Stimulated activated CD8-positive, alpha-beta memory T cell treated with anti-CD3 and anti-CD28 coated beads, Interleukin-12 subunit alpha, Interleukin-12 subunit beta, amount 100 ng/mL, for 24 hours (primary cell): ENCODE data around the gene R3HDM1.
A peak's percentile ranks its signal among the peaks of the same experiment; 100 is the strongest.
"Not testable (repeated sequence)": the region's sequence is repeated elsewhere in the genome, so short reads cannot be mapped to it uniquely, and the experiment has no call there.

Source experiments
- DNase-seq: peaks from one replicate; pipeline ENCODE4 v3.0.0-alpha.2; 2020; ENCODE audit errors: extremely low read depth

The R3HDM1 gene

DNA sequence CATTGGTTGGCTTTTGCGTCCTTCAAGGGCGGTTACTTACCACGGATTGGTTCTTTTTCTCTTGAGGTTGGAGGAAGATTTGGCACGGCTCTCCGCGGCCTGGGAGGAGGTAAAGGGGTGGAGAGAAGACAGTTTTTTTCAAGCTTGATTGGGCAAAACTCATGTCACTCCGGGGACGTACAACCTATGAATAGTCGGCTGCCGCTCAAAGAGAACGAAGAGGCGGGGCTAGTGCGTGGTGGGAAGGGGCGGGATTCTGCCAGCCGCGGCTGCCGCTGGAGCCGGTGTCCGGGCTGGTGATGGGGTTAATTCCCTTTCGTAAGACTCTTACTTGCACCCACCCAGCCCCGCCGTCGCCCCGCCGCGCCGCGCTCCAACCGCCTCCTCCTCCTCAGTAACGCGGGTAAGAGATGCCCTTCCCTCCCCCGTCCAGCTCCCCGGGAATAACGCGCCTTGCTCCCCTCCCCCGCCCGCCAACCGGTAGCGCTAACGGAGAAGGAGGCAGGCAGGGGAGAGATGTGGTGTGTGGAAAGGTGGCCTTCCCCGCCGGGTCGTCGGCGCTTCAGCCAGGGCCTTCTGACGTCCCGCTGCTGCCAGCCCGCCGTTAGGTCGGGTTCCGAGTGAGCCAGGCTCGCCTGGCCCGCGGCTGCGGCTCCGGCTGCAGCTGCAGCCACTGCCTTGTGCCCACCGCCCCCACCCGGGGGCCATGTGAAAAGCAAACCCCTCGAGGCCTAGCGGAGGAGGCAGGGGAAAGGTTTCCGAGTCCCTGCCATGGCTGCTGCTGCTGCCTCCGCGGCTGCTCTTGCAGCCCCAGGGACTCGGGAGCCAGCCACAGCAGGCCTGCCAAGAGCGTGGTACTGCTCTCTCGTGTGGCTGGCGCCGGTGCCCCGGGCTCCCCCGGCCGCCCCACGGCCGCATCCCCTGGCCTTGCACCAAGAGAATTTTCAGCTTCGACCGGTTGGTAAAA is at the start of gene R3HDM1:
Gene R3HDM1, plus strand, starts transcription at position 254 of the 967 bp plus-strand sequence. CDS start 73,362 bp downstream, outside the sequence.
- peak; percentile 81 for DNase-seq

- DNase-seq = no peak
Measured at GRCh38 chr2:135485441-135485840, 45.8 kb upstream of the R3HDM1 start.

DNA sequence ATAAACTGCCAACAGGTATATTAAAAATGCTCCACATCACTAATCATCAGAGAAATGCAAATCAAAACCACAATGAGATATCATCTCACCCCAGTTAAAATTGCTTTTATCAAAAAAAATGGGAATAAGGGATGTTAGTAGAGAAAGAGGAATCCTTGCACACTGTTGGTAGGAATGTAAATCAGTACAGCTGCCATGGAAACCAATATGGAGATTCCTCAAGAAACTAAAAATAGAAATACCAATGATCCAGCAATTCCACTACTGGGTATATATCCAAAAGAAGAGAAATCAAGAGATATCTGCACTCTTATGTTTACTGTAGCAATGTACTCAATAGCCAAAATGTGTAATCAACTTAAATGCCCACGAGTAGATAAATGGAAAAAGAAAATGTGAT is 40.9 kb upstream of the R3HDM1 start:
- no peak for DNase-seq

GRCh38 chr2:135494503-135494902 is 36.8 kb upstream of the R3HDM1 start:
- DNase-seq = no peak

DNA sequence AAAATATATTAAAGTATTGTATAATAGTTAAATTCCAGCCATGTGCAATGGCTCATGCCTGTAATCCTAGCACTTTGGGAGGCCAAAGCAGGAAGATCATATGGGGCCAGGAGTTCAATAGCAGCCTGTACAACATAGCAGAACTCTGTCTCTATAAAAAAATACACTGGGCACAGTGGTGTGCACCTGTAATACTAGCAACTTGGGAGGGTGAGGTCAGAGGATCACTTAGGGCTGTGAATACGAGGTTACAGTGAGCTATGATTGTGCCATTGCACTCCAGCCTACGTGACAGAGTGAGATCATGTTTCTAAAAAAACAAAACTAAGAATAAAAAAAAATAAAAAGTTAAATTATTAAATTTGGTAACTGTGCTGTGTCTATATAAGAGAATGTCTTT is 36.4 kb upstream of the R3HDM1 start:
- no peak for DNase-seq

GRCh38 chr2:135498588-135498987 is 32.7 kb upstream of the R3HDM1 start:
- not testable (repeated sequence) for DNase-seq

- no peak for DNase-seq
Measured at GRCh38 chr2:135504811-135505210, 26.5 kb upstream of the R3HDM1 start.

GRCh38 chr2:135510577-135510976 is 20.7 kb upstream of the R3HDM1 start:
- no peak for DNase-seq

- DNase-seq = no peak
Measured at GRCh38 chr2:135512099-135512498, 19.2 kb upstream of the R3HDM1 start.

DNA sequence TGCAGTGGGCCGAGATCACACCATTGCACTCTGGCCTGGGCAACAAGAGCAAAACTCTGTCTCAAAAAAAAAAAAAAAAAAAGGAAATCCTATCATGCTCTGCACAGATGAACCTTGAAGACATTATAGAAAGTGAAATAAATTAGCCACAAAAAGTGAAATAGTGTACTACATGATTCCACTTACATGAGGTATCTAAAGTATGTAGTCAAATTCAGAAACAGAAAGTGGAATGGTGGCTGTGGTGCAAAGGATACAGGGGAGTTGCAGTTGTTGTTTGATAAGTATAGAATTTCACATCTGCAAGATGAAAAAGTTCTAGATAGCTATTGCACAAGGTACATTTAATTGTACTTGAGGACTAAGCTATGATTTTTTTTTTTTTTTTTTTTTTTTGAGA is 5.5 kb upstream of the R3HDM1 start:
- no peak for DNase-seq

DNA sequence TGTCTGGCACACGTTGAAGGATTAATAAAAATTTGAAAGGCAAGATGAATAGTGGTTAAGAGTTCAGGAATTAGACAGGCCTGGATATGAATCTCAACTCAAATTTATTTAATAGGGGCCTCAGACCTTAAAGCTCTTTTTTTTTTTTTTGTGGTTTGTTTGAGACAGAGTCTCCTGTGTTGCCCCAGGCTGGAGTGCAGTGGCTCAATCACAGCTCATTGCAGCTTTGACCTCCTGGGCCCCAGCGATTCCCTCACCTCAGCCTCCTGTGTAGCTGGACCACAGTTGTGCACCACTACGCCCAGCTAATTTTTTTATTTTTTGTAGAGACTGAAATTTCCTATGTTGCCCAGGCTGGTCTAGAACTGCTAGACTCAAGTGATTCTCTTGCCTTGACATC is 3.3 kb upstream of the R3HDM1 start:
- DNase-seq = no peak

GRCh38 chr2:135530313-135531230 is 712 bp upstream of the R3HDM1 start, which contains the start of gene ZRANB3:
ZRANB3 (minus strand) TSS chr2:135531218.
- DNase-seq = peak; percentile 85

GRCh38 chr2:135532581-135532980 is 1.3 kb downstream of the R3HDM1 start:
- no peak for DNase-seq

GRCh38 chr2:135533545-135533944 is 2.3 kb downstream of the R3HDM1 start:
- not testable (repeated sequence) for DNase-seq

- DNase-seq = no peak
Measured at GRCh38 chr2:135546436-135546835, 15.2 kb downstream of the R3HDM1 start.

DNA sequence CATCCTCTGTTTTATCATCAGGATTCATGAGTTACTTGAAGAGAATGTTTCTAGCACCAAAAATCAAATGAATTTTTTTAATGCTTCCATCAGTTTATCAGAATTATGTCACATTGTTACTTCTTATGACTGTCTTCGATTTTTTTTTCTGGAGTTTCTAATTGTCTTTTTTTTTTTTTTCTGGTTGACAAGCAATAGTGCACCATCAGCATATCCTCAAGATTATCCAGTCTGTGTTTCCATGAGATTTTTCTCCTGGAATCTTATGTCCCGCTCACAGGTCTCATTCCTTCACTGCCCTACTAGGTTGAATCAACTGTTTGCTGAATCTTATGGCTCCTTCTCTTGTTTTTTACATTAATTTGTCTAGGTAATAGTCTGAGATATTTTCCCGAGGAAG is 16.0 kb downstream of the R3HDM1 start:
- no peak for DNase-seq

DNA sequence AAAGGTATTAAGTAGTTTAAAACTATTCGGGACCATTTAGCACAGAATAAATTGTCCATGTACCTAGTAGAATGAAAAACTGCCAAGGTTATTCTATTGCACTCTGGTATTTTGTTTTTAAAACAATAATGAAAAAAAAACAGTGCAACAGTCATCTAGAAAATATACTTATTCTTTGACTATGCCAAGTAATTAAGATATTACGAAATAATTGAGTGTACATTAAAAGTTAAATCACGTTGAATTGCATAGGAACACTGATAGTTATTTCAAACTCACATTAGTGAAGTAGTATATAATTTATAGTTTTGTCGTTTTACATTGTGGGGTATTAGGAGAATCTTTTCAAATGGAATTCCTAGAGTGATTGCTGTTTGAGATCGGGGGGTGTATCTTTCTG is 20.1 kb downstream of the R3HDM1 start:
- no peak for DNase-seq

- DNase-seq = no peak
Measured at GRCh38 chr2:135552887-135553286, 21.6 kb downstream of the R3HDM1 start.

GRCh38 chr2:135555311-135555710 is 24.0 kb downstream of the R3HDM1 start:
- DNase-seq = no peak

GRCh38 chr2:135557530-135557929 is 26.2 kb downstream of the R3HDM1 start:
- no peak for DNase-seq

GRCh38 chr2:135561925-135562324 is 30.6 kb downstream of the R3HDM1 start:
- no peak for DNase-seq

- DNase-seq = no peak
Measured at GRCh38 chr2:135563793-135564192, 32.5 kb downstream of the R3HDM1 start.
